ENCODE data around the gene AATF.

AATF gene

DNA sequence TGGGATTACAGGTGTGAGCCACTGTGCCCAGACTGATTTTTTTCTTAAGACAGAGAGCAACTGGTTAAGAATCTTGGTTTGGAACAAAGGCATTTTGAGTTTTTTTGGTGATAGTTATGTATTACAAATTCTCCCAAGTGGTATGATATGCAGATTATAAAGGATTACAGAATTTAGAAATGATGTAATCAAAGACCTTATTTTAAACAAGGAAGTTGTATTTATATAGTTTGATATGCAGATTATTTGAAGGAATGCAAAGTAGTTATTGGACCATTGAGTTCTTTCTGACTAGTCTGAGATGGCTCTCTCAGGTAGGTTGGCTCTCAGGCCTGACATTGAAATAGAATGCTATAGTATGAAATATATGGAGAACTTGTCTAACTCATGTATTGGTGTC, 34.9 kb downstream of the AATF start:
- DNase-seq, result no peak

DNA sequence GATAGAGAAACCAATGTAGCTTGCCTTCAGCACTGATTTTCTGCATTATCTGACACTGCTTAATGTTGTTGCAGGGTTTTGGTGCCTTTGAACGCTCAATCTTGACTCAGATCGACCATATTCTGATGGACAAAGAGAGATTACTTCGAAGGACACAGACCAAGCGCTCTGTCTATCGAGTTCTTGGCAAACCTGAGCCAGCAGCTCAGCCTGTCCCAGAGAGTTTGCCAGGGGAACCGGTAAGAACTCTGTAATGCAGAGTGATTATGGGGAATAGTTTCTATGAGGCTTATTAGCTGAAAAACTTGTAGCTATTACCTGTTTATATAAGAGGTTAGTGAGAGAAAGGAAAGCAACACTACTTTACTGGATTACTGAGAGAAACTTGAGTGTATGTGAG, 40.4 kb downstream of the AATF start:
- no peak for DNase-seq

DNA sequence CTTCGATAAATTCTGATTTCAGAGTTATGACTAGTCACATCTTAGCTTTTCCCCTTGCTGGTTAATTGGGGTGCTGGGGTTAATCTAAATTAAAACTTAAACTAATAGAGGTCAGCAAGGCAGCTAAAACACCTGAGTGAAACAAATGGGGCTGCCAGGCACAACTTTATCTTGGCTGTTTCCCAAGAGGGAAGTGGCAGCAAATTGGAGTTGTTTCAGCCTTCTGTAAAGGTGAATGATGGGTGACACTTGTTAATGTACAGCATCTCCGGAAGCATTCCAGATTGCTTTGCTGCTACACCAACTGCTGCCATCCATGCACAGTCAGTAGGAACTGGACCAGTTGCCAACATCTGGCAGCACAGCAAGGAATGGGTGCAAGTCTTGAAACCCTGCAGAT, 43.9 kb downstream of the AATF start:
- DNase-seq, result no peak

DNA sequence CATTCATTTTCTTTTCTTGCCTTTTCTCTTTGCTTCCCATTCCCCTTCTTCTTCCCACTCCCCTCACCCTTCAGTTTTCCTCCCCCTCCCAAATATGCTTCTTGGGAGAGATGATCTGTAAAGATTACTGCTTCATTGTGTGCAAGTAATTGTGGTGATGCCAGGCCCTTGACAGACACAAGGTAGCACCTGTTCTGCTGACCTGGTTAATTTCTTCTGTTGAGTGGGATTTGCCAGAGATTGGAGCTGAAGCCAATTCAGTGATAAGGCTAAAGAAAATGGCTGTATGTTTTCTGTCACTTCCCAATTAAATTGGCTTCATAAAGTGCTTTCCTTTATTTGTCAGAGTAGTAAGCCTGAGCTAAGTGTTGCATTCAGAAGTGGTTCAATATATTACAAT, 44.5 kb downstream of the AATF start:
- no peak for DNase-seq

DNA sequence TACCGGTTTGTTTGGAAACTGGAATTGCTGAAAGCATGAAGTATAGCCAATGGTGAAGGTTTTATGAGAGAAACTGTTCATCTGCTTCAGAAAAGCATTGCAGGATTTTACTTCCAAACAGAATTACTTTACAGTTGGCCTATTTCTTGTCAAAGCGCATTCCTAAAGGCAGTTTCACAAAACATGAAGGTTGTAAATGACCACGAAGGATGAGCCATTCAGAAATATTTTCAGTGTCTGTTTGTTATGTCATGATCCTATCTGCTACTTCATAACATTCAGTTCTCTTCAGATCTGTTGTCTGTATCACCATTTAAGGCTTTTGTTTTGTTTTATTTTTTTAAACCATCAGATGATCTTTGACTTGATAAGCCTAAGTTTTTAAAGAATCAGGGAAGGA, 45.7 kb downstream of the AATF start:
- DNase-seq, result peak; percentile 58

DNA sequence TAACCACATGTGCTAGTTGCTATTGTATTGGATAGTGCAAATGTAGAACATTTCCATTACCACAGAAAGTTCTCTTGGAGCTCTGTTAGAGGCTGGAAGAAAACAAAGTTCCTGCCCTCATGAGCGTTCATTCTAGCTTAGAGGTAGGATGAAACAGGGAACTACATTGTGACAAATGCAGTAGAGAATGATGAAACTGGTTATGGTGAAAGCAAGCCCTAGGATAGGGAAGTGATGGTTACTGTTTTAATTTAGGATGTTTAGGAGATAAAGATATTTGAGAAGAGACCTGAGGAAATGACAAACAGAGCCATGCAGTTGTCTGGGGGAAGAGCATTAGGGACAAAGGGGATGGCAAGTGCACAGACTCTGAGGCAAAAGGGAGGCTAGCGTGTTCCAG, 50.7 kb downstream of the AATF start:
- DNase-seq, result no peak

DNA sequence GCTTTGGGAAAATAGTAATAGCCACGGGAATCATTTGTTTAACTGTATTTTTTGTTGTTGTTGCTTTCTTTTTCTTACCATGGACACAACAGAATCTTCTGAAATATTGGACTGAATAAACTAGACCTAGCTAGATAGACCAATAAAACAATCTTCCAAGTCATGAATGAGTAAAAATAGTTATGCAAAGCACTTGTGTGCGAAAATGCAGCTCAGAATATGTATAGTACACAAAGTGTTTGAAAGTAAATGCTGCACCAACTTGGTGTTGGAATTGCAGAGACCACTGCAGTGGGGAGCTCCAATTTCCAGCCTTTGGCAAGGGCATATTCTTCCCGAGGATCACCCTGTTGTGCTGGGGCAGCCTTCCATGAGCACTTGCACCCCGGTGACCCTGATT, 68.0 kb downstream of the AATF start:
- no peak for DNase-seq

DNA sequence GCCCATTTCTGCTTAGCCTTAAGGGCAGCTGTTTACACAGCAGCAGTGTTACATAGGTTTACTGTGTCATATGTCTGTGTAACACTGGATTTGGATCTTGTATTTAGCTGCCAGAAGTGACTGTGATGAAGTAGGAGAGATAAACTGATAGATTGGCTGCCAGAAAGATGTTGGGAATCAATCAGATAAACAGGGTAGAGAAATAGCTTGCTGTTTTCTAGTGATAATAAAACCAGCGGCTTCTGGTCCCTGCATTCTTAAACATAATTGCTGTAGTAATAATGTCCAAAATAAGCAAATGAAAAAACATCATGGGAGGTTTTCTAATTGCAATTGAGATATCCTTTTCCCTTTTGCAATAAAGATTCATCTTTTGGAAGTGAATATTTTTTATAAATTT, 68.7 kb downstream of the AATF start:
- no peak for DNase-seq

DNA sequence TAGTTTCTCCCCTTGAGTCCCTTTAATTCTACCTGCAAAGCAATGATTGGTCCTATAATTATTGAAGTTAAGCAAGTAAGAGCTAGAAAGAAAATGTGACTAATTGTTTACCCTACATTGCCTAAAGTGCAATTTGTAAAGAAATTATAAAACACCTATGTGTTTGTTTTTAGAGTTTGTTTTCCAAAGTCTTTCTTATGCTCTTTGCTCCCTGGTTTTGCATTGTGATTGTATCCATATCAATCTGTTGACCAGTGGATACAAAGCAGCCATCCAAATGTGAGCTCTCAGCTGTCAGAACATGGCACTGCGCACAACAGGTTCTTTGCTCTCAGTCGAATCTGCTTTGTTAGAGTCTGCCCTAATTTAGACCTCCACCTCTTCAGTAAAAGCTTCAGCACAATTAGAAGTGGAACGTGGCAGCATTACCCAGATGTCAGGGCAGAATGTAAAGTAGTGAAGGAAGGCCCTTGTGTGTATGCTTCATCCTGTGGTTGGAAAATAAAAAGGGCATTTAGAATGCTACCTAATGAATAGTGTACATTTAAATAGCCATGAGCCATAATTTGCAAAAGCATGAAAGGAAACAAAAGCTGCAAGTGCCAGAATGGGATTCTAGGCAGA, 70.5 kb downstream of the AATF start:
- DNase-seq, result no peak

DNA sequence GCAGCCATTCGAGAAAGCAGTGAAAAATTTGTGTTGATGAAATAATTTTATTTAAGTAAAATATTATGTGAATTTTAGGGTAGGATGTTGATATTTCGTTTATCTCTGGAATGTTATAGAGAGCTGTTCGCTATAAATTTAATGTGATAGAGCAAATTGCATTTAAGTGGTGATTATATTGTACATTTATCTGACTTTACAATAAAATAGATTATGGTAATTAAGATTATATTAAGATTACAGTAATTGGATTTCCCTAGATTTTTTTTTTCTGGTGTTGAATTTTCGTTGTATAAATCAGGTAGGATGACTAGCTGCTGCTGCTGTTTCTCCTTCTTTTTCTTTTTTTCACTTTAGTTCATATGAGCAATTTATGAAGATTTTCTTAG, 71.0 kb downstream of the AATF start:
- no peak for DNase-seq

DNA sequence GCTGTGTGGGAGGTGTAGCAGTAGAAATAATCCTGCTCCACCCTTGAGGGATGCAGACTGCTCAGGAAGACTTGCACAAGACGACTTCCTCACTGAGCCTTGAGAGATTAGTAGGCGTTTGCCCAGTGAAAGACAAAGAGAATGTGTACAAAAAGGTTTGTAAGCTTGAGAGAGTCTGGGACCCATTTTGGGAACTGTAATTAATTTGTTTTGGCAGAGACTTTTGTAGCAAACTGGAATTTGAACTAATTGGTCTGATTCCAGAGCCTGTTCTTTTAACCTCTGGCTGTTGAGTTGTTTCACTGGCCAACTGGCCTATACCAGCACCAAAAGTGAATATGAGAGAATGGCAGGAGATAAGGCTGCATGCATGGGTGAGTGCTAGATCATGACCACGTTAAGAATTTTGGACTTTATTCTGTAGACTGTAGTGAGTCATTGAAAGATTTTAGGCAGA, 75.5 kb downstream of the AATF start:
- DNase-seq, result no peak

DNA sequence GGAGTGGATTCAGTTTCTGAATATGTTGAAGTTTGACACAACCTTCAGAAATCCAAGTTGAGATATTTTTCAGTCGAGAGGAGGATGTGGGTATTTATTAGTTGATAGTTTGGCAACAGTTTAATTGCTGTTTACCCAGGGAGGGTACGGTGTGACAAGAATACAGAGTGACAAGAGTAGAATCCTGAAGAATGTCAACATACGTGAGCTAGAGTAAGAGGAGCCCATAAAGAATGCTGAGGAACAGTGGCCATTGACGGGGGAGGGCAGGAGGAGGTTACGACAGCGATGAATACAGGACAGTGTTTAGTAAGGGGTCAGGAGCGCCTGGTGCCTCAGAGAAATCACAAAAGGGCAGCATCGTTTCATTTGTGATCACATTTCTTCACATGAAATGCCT, 76.5 kb downstream of the AATF start:
- no peak for DNase-seq

DNA sequence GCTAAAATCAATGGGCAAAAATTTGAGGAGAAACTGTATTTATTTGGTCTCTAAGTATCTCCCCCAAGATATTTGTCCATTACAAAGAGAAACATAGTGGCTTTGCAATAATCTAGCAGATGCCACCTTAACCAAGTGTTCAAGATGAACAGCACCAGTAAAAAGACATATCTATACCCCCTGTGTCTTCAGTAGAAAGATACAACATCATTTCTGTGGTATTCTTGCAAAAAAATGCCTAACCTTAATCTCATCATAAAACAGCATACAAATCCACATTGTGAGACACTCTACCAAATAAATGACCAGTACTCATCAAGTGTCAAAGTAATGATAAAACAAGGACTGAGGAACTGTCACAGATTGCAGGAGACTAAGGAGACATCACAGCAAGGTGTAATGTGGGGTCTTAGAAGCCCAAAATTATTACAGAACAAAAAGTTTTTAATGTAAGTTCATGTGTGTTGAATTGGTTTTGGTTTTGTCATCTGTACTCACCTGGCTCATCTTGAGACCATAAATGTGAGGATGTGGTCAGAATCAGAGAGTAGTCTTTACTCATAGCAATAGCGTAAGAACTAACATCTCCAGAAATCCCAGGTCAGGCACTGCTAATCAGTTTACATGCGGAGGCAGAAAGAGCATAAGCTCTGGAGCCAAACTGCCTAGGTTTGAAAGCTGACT, 77.2 kb downstream of the AATF start:
- no peak for DNase-seq

DNA sequence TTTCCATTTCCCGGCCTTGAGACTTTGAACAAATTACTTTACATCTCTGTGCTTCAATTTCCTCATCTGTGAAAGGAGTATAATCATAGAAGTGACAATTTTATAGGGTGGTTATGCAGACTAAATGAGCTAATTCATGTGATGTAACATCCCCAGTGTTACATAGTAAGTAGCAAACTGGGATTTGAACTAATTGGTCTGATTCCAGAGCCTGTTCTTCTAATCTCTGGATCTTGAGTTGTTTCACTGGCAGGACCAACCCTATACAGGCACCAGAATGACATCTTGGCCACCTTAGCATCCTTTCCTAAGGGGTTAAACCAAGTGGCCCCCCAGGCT, 77.7 kb downstream of the AATF start:
- DNase-seq, result no peak

DNA sequence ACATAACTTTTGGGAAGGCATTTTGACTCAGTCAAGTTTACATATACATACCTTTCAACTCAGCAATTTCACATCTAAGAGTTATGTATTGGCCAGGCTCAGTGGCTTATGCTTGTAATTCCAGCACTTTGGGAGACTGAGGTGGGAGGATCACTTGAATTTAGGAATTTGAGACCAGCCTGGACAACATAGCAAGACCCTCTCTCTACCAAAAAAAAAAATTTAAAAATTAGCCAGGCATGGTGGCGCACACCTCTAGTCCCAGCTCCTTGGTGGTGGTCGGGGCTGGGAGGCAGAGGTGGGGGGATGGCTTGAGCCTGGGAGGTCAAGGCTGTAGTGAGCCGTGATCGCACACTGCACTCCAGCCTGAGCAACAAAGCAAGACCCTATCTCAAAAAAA, 79.3 kb downstream of the AATF start:
- no peak for DNase-seq

DNA sequence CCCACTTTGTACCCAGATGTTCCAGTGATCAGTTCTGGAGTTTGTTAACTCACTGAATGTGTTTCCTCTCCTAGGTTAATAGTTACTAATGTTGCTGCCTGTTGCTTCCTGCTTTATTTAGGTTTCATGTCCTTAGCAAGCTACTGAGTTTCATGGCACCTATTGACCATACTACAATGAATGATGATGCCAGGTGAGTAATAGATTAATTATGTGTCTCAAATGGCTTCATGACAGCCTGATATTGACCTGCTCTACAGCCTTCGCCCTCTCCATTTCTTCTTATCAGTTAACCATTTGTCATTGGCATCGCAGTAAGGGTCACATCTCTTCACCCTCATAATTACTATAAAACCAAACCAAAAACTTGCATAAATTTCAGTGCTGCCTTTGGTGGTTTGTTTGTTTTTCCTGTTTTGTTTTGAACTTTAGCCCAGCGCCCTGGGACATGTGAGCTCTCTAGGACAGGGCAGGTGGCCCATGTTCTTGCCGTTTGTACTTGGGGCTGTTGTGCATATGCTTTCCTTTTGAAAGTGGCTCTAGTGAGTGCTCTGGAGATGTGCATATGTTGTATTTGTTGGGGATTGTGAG, 82.8 kb downstream of the AATF start:
- no peak for DNase-seq

DNA sequence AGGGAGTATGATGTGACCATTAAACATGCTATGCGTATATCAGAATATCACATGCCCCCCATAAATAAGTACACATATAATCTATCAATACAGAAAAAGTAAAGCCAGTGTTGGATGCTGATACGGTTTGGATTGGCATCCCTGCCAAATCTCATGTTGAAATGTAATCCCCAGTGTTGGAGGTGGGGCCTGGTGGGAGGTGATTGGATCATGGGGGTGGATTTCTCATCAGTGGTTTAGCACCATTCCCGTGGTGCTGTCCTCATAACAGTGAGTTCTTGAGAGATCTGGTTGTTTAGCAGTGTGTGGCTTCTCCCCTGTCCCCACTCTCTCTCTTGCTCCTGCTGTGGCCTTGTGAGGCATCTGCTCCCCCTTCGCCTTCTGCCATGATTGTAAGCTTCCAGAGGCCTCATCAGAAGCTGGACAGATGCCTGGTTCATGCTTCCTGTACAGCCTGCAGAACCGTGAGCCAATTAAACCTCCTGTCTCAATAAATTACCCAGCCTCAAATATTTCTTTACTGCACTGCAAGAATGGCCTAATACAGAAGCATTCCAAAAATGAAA, 88.9 kb downstream of the AATF start:
- peak; percentile 19 for DNase-seq

DNA sequence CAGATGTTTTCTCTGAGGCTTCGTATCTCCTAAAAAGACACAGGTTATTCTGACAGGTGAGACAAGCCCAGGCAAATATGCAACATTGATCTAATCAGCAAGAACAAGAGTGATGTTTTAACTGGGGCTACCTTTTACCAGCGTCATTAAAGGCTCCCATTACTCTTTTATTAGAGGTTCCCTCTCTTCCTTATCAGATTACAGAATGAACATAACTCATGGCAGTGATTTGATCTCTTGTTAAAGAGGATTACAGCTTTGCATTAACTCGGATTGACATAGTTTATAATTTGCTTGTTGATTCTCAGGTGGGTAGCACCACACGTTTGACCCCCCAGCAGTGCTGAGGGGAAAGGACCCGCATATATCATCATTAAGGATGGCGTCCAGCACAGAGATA, 90.5 kb downstream of the AATF start:
- no peak for DNase-seq

DNA sequence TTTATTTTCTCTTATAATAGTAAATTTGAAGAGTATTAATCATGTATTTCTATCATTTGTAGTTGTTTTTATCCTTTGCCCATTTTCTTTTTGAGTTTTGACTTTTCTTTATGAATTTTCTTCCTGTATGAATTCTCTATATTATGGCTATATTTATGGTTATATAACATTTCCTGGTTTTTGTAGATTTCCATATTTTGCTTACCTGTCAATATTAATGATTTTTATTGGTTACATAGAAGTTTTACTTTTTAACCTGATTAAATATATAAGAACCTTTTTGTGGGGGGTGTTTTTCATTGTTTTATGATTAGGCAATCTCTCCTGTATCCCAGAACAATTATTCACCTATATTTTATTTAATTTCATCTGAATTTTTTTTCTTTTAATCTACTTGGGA, 93.2 kb downstream of the AATF start:
- no peak for DNase-seq

DNA sequence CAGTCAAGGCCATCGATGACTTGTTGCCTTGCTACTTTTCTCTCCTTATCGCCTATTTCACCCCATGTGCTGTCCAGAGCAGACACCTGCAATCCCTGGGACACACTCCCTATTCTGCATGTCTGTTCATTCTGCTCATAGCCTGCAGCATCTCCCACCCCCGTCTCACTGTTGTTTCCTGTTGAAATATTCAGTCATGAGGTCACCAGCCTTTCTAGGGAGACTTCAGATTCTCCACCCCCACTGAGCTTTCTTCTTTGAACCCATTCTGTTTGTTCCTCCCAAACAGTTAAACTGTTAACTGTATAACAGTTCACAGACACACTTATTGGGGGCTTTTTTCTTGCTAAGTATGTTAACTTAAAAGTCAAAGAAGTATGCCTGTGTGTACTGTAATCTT, 94.4 kb downstream of the AATF start:
- no peak for DNase-seq

DNA sequence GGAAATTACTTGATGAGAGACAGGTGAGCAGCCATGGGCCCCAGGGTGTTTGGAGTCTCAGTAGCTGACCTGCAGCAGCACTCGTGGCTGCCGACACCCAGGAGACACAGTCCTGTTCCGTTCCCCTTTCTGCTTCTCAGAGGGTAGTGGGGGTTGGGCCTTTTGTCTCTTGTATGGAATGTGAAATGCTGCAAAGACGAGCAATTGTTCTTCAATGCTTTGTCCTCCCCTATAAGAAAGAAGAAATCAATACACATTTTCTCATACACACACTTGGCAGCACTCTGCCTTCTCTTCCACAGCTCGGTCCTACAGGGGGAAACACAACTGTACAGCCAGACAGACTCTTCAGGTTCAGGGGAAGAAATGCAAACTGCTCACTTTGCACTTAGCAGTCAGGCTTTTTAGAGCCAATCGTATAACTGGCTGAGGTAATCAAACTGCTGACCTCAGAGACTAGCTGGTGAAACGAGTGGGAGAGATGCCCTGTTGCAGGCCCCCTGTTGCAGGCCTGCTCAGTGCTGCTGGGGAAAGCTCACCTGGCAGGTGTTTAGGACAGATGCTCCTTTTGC, 96.7 kb downstream of the AATF start:
- DNase-seq, result no peak

DNA sequence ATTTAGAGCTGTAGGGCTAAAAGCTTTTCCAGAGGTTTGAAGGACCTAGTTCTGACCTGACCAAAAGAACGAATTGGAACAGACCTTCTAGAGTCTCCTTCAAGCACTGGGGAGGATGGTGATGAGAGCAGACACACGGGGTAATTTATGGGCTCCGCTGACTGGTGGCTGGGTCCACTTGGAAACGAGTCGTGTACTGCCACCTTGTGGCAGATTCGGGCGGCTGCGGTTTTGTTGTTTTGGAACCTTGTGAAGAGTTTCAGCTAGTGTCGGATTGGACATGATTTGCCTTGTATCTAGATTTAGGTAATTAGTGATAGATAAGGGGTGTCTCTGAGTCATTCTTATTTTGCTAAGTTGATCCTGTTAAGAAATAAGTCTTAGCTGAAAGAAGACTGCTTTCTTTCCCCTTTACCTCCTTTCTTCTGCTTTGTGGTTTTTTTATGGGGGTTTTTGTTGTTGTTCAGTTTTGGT, 98.9 kb downstream of the AATF start:
- DNase-seq, result peak; percentile 82

DNA sequence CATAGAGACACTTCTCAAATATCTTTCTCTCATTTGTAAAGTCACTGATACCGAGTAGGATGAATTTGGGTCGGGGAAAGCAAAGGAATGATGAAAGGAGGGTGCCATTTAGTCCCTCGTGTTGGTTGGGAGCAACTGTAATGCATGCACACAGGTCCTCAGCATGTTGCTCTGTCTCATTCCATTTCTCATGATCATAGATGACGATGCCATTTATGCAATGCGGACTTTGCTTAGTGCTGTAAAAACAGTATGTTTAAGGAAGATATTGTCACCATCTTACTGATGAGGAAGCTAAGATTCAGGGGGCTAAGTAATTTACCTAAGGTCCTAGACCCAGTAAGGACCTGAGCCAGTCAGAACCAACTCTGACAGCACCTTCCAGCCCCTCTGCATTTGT, 100.1 kb downstream of the AATF start:
- DNase-seq, result no peak

DNA sequence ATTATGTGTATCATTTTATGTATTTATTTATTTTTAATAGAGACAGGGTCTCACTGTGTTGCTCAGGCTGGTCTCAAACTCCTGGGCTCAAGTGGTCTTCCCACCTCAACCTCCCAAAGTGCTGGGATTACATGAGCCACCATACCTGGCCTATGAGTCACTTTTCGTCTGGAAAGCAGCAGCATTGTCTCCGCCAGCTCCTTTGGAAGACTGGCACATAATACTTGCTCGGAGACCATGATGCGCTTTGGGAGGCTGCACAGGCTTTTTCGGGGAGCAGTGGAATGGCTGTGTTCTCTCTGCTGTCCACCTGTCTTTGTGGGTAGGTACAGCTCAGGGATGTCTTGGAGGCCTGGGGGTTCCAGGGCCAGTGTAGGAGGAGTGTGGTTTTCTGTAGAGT, 102.2 kb downstream of the AATF start:
- no peak for DNase-seq

Data from fibroblast of skin of scalp (primary cell).